Activated T-helper 1 cell treated with Interleukin-2 at 50 U/mL for 16 hours (primary cell): ENCODE measurements around the gene DDN.

ENCODE experiments used
- DNase-seq: peaks from one replicate; pipeline ENCODE4 v3.0.0-alpha.2; 2020; ENCODE audit warnings: low read depth

DDN gene

GRCh38 chr12:49031573-49032161 is 32.5 kb upstream of the DDN start:
- DNase-seq, result no peak

- DNase-seq, result no peak
Measured at GRCh38 chr12:49030714-49031572, 31.8 kb upstream of the DDN start.

GRCh38 chr12:49030119-49030518 is 30.9 kb upstream of the DDN start:
- DNase-seq, result no peak

- no peak for DNase-seq
Measured at GRCh38 chr12:49028666-49029275, 29.6 kb upstream of the DDN start.

GRCh38 chr12:49027846-49028555 is 28.8 kb upstream of the DDN start:
- no peak for DNase-seq

GRCh38 chr12:49026678-49027480 is 27.7 kb upstream of the DDN start:
- DNase-seq, result no peak

GRCh38 chr12:49026101-49026500 is 26.9 kb upstream of the DDN start:
- no peak for DNase-seq

- DNase-seq, result no peak
Measured at GRCh38 chr12:49025463-49025862, 26.3 kb upstream of the DDN start.

GRCh38 chr12:49024543-49024942 is 25.4 kb upstream of the DDN start:
- no peak for DNase-seq

- no peak for DNase-seq
Measured at GRCh38 chr12:49023812-49024211, 24.6 kb upstream of the DDN start.

GRCh38 chr12:49022558-49023178 is 23.5 kb upstream of the DDN start:
- no peak for DNase-seq

- DNase-seq, result no peak
Measured at GRCh38 chr12:49021292-49021915, 22.2 kb upstream of the DDN start.

- no peak for DNase-seq
Measured at GRCh38 chr12:49020441-49020840, 21.3 kb upstream of the DDN start.

GRCh38 chr12:49019443-49020324 is 20.5 kb upstream of the DDN start:
- DNase-seq, result no peak

GRCh38 chr12:49019120-49019430 is 19.9 kb upstream of the DDN start:
- no peak for DNase-seq

GRCh38 chr12:49018261-49019119 is 19.3 kb upstream of the DDN start, which contains the start of gene PRKAG1:
TSS of gene PRKAG1 (minus strand) at chr12:49018776. CDS start at chr12:49018740, 36 bp downstream.
- DNase-seq, result peak; percentile 97

- no peak for DNase-seq
Measured at GRCh38 chr12:49017891-49018260, 18.7 kb upstream of the DDN start.

GRCh38 chr12:49015196-49015595 is 16.0 kb upstream of the DDN start:
- DNase-seq, result no peak

- DNase-seq, result no peak
Measured at GRCh38 chr12:49014547-49014946, 15.4 kb upstream of the DDN start.
